H7 (cell line): Measurements from ENCODE around the gene LIMCH1. TPM values are rescaled to one million over a fixed set of nuclear protein-coding genes. Genes with fewer than 3 reads are reported as not detected.
"Not testable (repeated sequence)": the region's sequence is repeated elsewhere in the genome, so short reads cannot be mapped to it uniquely, and the experiment has no call there.

Source experiments
- DNase-seq: peaks from one replicate; pipeline ENCODE4 v3.0.0; 2012
- H3K27me3 ChIP-seq: 2 replicates; pipeline ENCODE4 v1.6.0; 2011; ENCODE audit warnings: mild to moderate bottlenecking, low read length; ENCODE audit not compliant: control insufficient read depth, insufficient read depth
- H3K36me3 ChIP-seq: replicated peaks from 2 replicates; pipeline ENCODE4 v1.5.1; 2011; ENCODE audit warnings: low read length; ENCODE audit not compliant: control insufficient read depth, insufficient read depth
- H3K4me3 ChIP-seq: 2 replicates; pipeline ENCODE4 v1.5.1; 2011; ENCODE audit warnings: low read depth, mild to moderate bottlenecking, control low read depth, low read length, moderate library complexity; ENCODE audit not compliant: insufficient read depth
- total RNA-seq: library from RNA; depleted of rRNA; stranded (reverse); fragments of >200 nt; shearing (Covaris generic); gene quantifications from 2 replicates; pipeline ENCODE4 v1.2.3, GENCODE V29; 2014

Gene LIMCH1
- total RNA-seq, 1 experiment from 2014 or later, result 0.76 TPM

DNA sequence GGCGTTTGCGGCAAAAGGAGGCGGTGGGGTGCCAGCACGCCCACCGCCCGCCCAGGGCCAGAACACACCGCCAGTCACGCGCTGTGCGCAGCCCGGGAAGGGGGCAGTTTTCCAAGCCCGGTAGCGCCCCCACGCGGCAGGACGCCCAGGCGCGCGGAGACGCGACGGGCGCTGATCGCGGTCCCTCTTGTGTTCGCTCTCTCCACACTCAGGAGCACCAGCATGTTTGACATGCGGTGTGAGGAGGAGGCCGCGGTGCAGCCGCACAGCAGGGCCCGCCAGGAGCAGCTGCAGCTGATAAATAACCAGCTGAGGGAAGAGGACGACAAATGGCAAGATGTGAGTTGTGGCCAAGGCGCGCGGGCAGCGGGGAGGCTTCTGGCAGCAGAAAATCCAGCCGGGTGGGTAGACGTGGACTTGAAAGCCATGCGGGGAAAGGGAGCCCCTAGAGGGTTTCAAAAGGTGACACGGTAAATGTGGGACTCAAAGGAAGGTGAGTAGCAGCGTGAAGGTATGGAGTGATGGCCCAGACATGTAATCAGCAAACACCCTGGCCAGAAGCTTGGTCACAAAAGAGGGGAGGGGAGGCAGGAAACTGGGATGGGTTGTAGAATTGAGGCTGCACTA lies 106.4 kb downstream of the LIMCH1 start:
- H3K4me3 ChIP-seq, result no peak overlapping the region
- no peaks in the 10 kb centered on the region for H3K36me3 ChIP-seq
- peaks cover 7% of the 10 kb centered on the region for H3K27me3 ChIP-seq
- DNase-seq, result peak; percentile 92

GRCh38 chr4:41644915-41645295 lies 106.9 kb downstream of the LIMCH1 start:
- Histone ChIP-seq H3K4me3 (no peak overlapping the region), H3K36me3 (no peaks in the 10 kb centered on the region), H3K27me3 (peaks cover 7% of the 10 kb centered on the region)
- DNase-seq, result no peak

- H3K27me3 ChIP-seq, result peaks cover 7% of the 10 kb centered on the region
- H3K4me3 ChIP-seq, result no peak overlapping the region
- no peak for DNase-seq
- no peaks in the 10 kb centered on the region for H3K36me3 ChIP-seq
These were observed 107.9 kb downstream of the LIMCH1 start for GRCh38 chr4:41645728-41646390.

DNA sequence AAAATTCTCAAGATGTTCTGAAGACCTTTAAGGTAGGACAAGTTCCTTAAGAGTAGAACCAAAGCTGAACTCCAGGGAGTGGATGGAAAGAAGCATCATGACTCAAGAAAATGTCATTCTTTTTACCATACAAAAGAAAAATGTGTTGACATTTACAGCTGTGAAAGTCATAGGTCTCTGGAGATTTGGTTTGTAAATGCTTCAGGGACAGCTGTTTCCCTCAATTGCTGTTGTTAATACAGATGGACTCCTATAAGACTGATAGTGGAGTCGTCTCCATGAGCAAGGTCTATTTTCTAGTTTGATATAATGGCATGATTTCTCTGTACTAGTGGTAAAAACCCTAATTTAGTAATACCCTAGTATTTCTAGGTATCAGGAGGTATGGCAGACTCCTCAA lies 108.9 kb downstream of the LIMCH1 start:
- Histone ChIP-seq H3K27me3 (peaks cover 7% of the 10 kb centered on the region), H3K36me3 (no peaks in the 10 kb centered on the region), H3K4me3 (no peak overlapping the region)
- DNase-seq, result no peak

- H3K27me3 ChIP-seq, result peaks cover 7% of the 10 kb centered on the region
- no peaks in the 10 kb centered on the region for H3K36me3 ChIP-seq
- H3K4me3 ChIP-seq, result no peak overlapping the region
- no peak for DNase-seq
These were observed 109.4 kb downstream of the LIMCH1 start for GRCh38 chr4:41647383-41647782.

DNA sequence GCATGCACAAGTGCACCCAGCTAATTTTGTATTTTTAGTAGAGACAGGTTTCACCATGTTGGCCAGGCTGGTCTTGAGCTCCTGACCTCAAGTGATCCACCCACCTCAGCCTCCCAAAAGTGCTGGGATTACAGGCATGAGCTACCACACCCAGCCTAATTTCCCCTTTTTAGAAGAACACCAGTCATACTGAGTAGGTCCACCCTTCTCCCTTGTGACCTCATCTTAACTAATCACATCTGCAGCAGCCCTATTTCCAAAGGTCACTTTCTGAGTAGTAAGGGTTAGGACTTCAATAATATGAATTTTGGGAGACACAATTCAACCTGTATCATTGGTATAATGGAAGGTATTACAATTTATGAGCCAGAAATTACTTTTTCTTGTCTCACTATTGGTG lies 113.2 kb downstream of the LIMCH1 start:
- H3K36me3 ChIP-seq, result not testable (repeated sequence)

GRCh38 chr4:41652971-41653370 lies 115.0 kb downstream of the LIMCH1 start:
- Histone ChIP-seq H3K36me3 (no peaks in the 10 kb centered on the region), H3K4me3 (no peak overlapping the region), H3K27me3 (no peaks in the 10 kb centered on the region)
- DNase-seq, result no peak

More for the DNA sequence above, 113.2 kb downstream of the LIMCH1 start:
- not testable (repeated sequence) for DNase-seq, H3K4me3 ChIP-seq, H3K27me3 ChIP-seq

DNA sequence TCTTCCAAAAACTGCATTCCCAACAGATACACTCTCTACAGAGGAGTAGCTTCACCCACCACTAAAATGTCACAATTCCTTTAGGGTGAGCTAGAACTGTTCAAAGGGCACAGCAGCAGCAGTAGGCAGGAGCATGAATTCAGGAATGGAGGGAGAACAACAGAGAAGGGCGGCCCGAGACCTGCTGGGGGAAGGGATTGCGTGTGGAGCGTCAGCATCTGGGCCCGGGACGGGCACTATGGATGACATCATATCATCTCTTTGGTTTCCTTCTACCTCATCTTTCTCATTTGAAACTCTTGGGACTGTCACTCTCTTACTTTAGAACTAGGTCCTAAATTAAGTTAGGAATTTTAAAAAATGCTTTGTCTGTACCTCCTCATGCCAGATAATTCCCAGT lies 115.6 kb downstream of the LIMCH1 start:
- Histone ChIP-seq H3K4me3 (no peak overlapping the region), H3K27me3 (no peaks in the 10 kb centered on the region), H3K36me3 (no peaks in the 10 kb centered on the region)
- DNase-seq, result no peak

DNA sequence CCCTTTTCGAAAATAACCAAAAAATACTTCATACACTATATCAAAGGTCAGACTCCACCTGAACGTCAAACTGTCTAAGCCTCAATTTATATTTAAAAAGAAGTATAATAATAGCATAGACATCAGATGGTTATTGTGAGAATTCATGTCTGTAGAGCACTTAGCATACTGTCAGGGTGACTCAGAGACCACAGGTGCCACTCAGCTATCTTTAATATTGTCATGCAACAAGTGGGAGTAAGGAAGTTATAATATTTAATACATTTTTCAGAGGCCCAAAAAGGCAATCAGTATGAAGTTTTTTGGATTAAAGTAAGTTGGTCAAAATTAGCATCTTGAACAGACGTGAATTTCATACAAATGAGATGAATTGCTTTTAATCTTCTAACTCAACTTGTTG lies 117.2 kb downstream of the LIMCH1 start:
- Histone ChIP-seq H3K36me3 (no peaks in the 10 kb centered on the region), H3K4me3 (no peak overlapping the region), H3K27me3 (no peaks in the 10 kb centered on the region)
- no peak for DNase-seq

DNA sequence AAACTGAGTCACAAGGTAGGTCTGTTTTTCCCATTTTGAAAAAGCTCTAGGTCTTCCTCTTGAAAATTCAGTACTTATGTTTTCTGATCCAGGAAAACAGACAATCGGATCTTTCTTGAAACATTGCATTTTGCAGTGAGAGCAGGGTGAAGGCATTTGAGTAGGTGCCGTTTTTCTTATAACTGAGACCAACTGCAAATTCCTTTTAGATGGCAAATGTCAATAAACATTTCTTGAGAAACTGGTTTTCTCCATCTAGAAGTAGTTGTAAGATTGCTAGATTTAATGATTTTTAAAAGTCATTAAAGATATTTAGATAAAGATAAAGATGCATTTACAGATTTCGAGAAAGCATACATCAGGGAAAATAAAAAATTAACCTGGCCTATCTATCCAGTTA lies 118.1 kb downstream of the LIMCH1 start:
- H3K27me3 ChIP-seq, result no peaks in the 10 kb centered on the region
- H3K36me3 ChIP-seq, result no peaks in the 10 kb centered on the region
- no peak for DNase-seq
- H3K4me3 ChIP-seq, result no peak overlapping the region

DNA sequence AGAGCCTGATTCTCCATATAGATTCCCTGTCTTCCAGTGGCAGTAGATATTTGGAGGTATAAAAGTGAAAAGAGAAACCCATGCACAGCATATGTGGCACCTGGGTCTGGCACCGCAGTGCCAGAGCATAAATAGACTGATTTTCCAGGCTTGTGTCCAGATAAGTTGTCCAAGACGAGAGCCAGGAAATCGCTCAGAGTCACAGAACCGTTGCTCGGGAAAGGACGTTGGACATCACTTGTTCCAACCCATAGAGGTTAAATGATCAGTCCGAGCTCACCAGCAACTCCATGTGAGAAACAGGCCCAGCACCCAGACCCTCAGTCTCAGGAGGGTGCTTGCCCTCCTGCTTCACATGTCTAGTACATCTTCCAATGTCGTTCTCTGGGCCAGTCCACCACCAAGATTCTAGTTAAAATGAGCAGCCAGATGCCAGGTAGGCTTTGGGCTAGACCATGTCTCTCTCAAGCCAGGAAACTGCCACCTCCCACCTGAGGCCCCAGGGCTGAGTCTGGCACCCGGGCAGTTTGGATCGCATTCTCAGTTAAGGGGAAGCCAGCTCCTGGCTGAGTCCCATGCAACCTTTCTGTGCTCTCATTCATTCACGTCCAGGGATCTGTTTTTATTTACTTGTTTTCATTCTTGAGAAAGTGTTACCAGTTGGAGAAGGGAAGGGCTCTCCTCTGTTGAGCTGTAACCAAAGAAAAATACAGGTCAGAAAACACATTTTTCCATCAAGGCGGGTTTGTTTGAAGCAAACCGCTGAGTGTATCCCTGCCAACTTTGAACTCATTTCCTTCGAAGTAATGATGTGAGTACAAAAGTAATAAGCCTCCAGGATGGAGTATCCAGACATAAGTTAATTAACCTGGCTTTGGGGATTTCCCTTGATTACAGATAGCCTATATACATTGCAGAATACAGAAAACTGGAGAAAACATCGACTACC lies 118.9 kb downstream of the LIMCH1 start:
- H3K27me3 ChIP-seq, result no peaks in the 10 kb centered on the region
- H3K36me3 ChIP-seq, result no peaks in the 10 kb centered on the region
- H3K4me3 ChIP-seq, result no peak overlapping the region
- no peak for DNase-seq

GRCh38 chr4:41657561-41657960 lies 119.6 kb downstream of the LIMCH1 start:
- Histone ChIP-seq H3K4me3 (no peak overlapping the region), H3K36me3 (no peaks in the 10 kb centered on the region), H3K27me3 (no peaks in the 10 kb centered on the region)
- no peak for DNase-seq

- no peaks in the 10 kb centered on the region for H3K27me3 ChIP-seq
- no peak for DNase-seq
- H3K36me3 ChIP-seq, result no peaks in the 10 kb centered on the region
- H3K4me3 ChIP-seq, result no peak overlapping the region
These were observed 120.2 kb downstream of the LIMCH1 start for GRCh38 chr4:41658163-41658562.

DNA sequence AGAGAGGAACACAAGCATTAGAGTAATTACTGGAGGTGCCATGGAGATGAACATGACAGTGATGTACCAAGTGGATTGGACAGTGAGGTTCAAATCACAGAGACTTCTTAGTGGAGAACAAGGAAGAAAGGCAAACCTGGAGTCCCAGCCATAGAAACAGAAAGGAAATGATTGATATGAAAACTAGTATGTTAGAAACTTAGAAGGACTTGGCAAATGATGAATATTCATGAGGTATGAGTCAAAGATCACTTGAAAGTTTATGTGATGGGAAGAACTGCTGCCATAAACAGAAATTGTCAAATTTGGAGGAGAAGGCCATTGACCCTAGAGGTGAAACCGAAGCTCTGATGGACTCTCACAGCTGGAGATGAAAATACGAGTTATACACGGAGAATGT lies 122.4 kb downstream of the LIMCH1 start:
- H3K36me3 ChIP-seq, result no peaks in the 10 kb centered on the region

More for the DNA sequence above, 122.4 kb downstream of the LIMCH1 start:
- Histone ChIP-seq H3K27me3 (no peaks in the 10 kb centered on the region), H3K4me3 (no peak overlapping the region)
- no peak for DNase-seq
